OCI-LY7 (cell line): ENCODE measurements around the gene AMPD2.
"Not testable (repeated sequence)": the region's sequence is repeated elsewhere in the genome, so short reads cannot be mapped to it uniquely, and the experiment has no call there.

ENCODE experiments used
- EZH2phosphoT487 ChIP-seq: fragments of 200-600 bp; sonication (generic); IDR thresholded peaks from 2 replicates; pipeline ENCODE4 v1.6.1; 2018; ENCODE audit warnings: low read depth, borderline replicate concordance, mild to moderate bottlenecking, mixed run types, antibody characterized with exemption, low read length, moderate library complexity, mixed read lengths
- TF ChIP-seq, protein P1 (sequence below): fragments of 200-600 bp; sonication (generic); conservative IDR thresholded peaks from 2 replicates; pipeline ENCODE4 v1.5.1; 2014; ENCODE audit warnings: mild to moderate bottlenecking, antibody characterized with exemption, low read length, moderate library complexity, mixed read lengths

DNA sequence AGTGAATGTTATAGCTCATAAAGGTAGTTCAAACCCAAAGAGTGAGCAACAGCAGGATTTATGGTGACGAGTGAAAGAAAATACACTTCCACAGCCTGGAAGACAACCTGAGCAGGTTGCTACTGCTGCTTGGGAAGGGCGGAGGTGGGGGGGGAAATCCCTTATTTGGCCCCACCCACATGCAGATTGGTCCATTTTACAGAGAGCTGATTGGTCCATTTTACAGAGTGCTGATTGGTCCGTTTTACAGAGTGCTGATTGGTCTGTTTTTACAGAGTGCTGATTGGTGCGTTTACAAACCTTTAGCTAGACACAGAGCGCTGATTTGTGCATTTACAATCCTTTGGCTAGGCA is 50.3 kb downstream of the AMPD2 start:
- TF ChIP-seq, protein P1, sequence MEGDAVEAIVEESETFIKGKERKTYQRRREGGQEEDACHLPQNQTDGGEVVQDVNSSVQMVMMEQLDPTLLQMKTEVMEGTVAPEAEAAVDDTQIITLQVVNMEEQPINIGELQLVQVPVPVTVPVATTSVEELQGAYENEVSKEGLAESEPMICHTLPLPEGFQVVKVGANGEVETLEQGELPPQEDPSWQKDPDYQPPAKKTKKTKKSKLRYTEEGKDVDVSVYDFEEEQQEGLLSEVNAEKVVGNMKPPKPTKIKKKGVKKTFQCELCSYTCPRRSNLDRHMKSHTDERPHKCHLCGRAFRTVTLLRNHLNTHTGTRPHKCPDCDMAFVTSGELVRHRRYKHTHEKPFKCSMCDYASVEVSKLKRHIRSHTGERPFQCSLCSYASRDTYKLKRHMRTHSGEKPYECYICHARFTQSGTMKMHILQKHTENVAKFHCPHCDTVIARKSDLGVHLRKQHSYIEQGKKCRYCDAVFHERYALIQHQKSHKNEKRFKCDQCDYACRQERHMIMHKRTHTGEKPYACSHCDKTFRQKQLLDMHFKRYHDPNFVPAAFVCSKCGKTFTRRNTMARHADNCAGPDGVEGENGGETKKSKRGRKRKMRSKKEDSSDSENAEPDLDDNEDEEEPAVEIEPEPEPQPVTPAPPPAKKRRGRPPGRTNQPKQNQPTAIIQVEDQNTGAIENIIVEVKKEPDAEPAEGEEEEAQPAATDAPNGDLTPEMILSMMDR = not testable (repeated sequence)
- TF ChIP-seq EZH2phosphoT487 = not testable (repeated sequence)
